ENCODE measurements around the gene CADM3.

The CADM3 gene

DNA sequence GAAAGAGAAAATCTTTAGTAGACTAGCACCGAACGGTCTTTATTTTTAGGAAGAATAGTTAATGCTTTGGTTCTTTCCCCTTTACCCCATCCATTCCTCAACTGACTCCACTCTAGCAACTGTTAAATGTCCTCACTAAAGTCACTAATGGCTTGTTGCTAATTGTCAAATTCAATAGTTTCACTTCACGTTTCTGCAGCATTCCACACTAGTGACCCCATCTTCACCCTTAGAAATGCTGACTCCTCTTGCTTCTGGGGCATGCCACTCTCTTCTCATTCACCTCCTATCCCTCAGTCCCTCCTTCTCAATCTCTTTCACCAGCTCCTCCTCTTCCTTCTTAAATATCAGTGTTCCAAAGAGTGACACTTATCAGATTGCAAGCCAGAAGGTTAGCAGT is 19.4 kb upstream of the CADM3 start:
- H3K4me1 ChIP-seq (ENCODE audit: control insufficient read depth, insufficient read depth, low read length): no peaks in the 10 kb centered on the region
- no peak overlapping the region for H3K9ac ChIP-seq (ENCODE audit: low read depth, low read length)
- no peaks in the 10 kb centered on the region for H3K36me3 ChIP-seq (ENCODE audit: control insufficient read depth, insufficient read depth, low read length)
- H3K27ac ChIP-seq (ENCODE audit: low read depth, low read length): no peak overlapping the region
- no peaks in the 10 kb centered on the region for H3K27me3 ChIP-seq (ENCODE audit: control insufficient read depth, insufficient read depth, low read length)
- H3K4me3 ChIP-seq (ENCODE audit: low read depth, low read length): no peak overlapping the region
- H3K9me3 ChIP-seq (ENCODE audit: control insufficient read depth, insufficient read depth, low read length): no peaks in the 10 kb centered on the region

DNA sequence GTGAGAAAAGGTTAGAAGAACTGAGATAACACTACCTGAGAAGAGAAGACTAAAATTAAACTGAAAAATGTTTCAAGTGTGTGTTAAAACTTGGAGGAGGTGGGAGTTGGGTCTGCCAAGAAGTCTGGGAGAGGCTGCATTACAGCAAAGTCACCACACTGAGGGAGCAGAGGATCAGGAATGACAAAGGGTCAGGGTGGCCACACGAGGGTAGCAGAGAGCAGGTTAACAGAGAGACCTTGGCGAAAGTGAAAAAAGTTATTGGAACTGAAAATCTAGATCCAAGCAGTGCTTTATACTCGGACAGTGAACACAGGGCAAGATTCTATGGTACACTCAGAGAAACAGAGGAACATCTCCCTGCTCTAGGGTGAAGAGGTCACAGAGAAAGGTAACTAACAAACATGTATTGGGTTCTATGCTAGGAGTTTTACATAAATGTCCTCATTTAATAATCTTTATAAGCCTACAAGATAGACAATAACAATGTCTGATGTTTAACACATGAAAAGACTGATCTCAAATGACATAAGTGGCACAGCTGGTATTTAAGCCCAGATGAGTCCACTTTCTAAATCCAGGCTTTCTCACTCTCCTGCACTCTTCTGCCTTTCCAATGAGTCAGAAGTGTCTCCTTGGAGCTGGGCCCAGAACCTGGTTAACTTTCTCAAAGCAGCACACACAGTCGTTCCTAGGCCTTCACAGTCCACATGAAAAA is 10.3 kb upstream of the CADM3 start:
- Histone ChIP-seq H3K27me3 (ENCODE audit: control insufficient read depth, insufficient read depth, low read length) (no peaks in the 10 kb centered on the region), H3K9me3 (ENCODE audit: control insufficient read depth, insufficient read depth, low read length) (no peaks in the 10 kb centered on the region), H3K9ac (ENCODE audit: low read depth, low read length) (no peak overlapping the region), H3K4me3 (ENCODE audit: low read depth, low read length) (no peak overlapping the region), H3K4me1 (ENCODE audit: control insufficient read depth, insufficient read depth, low read length) (peaks cover 6% of the 10 kb centered on the region), H3K27ac (ENCODE audit: low read depth, low read length) (no peak overlapping the region), H3K36me3 (ENCODE audit: control insufficient read depth, insufficient read depth, low read length) (no peaks in the 10 kb centered on the region)

- Histone ChIP-seq H3K36me3 (ENCODE audit: control insufficient read depth, insufficient read depth, low read length) (no peaks in the 10 kb centered on the region), H3K27ac (ENCODE audit: low read depth, low read length) (no peak overlapping the region), H3K4me1 (ENCODE audit: control insufficient read depth, insufficient read depth, low read length) (peaks cover 6% of the 10 kb centered on the region), H3K9me3 (ENCODE audit: control insufficient read depth, insufficient read depth, low read length) (no peaks in the 10 kb centered on the region), H3K27me3 (ENCODE audit: control insufficient read depth, insufficient read depth, low read length) (no peaks in the 10 kb centered on the region), H3K9ac (ENCODE audit: low read depth, low read length) (no peak overlapping the region), H3K4me3 (ENCODE audit: low read depth, low read length) (no peak overlapping the region)
Measured at GRCh38 chr1:159161719-159162026, 9.7 kb upstream of the CADM3 start.

GRCh38 chr1:159162516-159163265 is 8.7 kb upstream of the CADM3 start:
- H3K9ac ChIP-seq (ENCODE audit: low read depth, low read length): no peak overlapping the region
- H3K4me1 ChIP-seq (ENCODE audit: control insufficient read depth, insufficient read depth, low read length): peaks cover 6% of the 10 kb centered on the region
- H3K9me3 ChIP-seq (ENCODE audit: control insufficient read depth, insufficient read depth, low read length): no peaks in the 10 kb centered on the region
- H3K4me3 ChIP-seq (ENCODE audit: low read depth, low read length): no peak overlapping the region
- no peaks in the 10 kb centered on the region for H3K36me3 ChIP-seq (ENCODE audit: control insufficient read depth, insufficient read depth, low read length)
- no peaks in the 10 kb centered on the region for H3K27me3 ChIP-seq (ENCODE audit: control insufficient read depth, insufficient read depth, low read length)
- H3K27ac ChIP-seq (ENCODE audit: low read depth, low read length): no peak overlapping the region

DNA sequence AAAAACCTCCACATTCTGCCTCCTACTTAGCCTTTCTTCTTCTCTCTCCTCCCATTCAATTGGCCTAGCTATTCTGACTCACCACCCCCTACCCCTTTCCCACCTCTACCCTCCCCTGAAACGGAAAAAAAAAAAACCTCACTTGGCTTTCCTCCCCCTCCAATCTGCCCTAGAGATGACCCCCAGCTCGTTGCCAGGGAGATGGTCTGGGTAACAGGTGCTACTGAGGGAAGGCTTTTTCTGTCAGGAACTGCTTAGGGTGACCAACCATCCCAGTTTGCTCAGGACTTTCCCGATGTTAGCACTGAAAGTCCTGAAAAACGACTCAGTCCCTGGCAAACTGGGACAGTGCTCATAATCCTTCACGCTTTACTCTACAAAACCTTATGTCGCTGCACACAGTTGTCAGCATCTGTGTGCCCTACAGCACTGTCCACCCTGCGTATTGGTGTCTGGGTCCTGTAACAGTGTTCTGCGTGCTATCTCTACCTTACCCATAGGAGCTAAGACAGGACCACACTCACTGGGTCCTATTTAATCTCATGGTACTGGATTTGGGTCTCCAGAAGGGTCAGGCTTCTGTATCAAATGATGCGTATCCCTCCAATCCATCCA is 7.7 kb upstream of the CADM3 start:
- Histone ChIP-seq H3K27me3 (ENCODE audit: control insufficient read depth, insufficient read depth, low read length) (no peaks in the 10 kb centered on the region), H3K36me3 (ENCODE audit: control insufficient read depth, insufficient read depth, low read length) (no peaks in the 10 kb centered on the region), H3K4me3 (ENCODE audit: low read depth, low read length) (no peak overlapping the region), H3K4me1 (ENCODE audit: control insufficient read depth, insufficient read depth, low read length) (peaks cover 6% of the 10 kb centered on the region), H3K9ac (ENCODE audit: low read depth, low read length) (no peak overlapping the region), H3K27ac (ENCODE audit: low read depth, low read length) (no peak overlapping the region), H3K9me3 (ENCODE audit: control insufficient read depth, insufficient read depth, low read length) (no peaks in the 10 kb centered on the region)

DNA sequence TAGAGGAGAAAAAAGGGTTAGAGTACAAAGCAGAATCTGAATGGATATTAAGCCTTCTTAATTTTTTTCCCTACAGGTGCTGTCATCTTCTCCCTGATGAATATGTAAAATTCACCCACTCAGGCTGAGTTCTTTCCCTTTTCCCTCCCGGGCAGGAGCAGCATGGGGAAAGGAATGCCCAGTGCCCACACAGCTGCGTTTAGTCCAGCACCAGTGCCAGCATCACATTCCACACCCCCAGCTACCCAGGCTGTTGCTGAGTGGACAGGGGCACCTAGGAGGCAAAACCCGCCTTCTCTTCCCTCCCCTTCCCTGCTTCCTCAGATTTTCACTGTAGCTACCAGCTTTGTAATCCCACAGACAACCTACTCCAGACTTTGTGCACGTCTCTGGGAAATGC is 3.4 kb upstream of the CADM3 start:
- H3K9me3 ChIP-seq (ENCODE audit: control insufficient read depth, insufficient read depth, low read length): no peaks in the 10 kb centered on the region
- no peaks in the 10 kb centered on the region for H3K36me3 ChIP-seq (ENCODE audit: control insufficient read depth, insufficient read depth, low read length)
- H3K27ac ChIP-seq (ENCODE audit: low read depth, low read length): no peak overlapping the region
- peaks cover 10% of the 10 kb centered on the region for H3K4me1 ChIP-seq (ENCODE audit: control insufficient read depth, insufficient read depth, low read length)
- H3K27me3 ChIP-seq (ENCODE audit: control insufficient read depth, insufficient read depth, low read length): peaks cover 15% of the 10 kb centered on the region
- H3K4me3 ChIP-seq (ENCODE audit: low read depth, low read length): no peak overlapping the region
- no peak overlapping the region for H3K9ac ChIP-seq (ENCODE audit: low read depth, low read length)

DNA sequence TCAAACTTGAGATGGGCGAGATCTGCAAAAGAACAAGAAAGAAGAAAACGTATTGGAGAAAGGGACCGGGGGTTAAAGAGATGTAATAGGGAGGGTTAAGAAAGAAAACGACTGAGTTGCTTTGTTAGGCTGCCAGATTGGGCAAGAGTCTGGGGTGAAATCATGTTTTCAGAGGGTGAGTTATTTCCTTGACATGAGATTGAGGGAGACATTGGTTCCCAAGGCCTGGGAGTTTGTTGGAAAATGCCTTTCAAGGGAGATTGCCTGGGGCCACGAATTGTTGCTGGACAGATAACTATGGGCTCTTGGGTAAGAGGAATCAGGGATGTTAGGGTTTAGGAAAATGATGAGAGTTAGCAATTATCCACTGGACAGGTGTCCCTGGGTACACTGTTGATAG is 776 bp upstream of the CADM3 start:
- Histone ChIP-seq H3K27me3 (ENCODE audit: control insufficient read depth, insufficient read depth, low read length) (peaks cover 18% of the 10 kb centered on the region), H3K27ac (ENCODE audit: low read depth, low read length) (no peak overlapping the region), H3K4me3 (ENCODE audit: low read depth, low read length) (peak overlapping the region; percentile 79; the same call in 1 of the 2 replicates), H3K4me1 (ENCODE audit: control insufficient read depth, insufficient read depth, low read length) (peaks cover 11% of the 10 kb centered on the region), H3K36me3 (ENCODE audit: control insufficient read depth, insufficient read depth, low read length) (no peaks in the 10 kb centered on the region), H3K9me3 (ENCODE audit: control insufficient read depth, insufficient read depth, low read length) (no peaks in the 10 kb centered on the region), H3K9ac (ENCODE audit: low read depth, low read length) (no peak overlapping the region)

DNA sequence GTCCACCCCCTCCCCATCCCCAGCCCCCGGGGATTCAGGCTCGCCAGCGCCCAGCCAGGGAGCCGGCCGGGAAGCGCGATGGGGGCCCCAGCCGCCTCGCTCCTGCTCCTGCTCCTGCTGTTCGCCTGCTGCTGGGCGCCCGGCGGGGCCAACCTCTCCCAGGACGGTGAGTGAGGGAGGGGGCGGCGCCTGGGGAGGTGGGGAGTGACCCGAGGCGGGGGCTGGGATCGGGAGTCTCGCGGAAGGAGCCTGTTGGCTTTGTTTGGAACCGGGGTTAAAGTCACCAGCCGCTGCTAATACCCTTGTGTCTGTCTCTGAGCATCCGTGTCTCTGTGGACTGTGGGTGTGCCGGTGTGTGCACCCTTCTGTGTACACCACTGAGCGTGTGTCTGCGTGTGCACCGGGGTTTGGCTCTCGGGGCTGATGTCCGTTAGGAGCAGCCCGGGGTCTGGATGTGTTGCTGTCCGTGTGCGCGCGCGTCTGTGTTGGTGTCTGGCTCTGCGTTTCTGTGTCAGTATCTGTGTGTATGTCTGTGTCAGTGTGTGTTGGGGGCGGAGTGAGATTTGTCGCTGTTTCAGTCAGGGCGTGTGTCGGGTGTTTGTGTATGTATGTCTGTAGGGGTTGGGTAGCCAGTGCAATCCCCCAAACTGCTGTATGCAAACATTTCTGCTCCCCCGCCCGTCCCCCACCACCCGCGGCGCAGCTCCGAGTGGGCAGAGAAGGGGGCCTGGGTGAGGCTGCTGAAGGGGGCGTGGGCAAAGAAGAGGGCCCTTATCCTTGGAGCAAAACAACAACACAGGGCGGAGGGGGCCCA is 480 bp downstream of the CADM3 start:
- H3K4me3 ChIP-seq (ENCODE audit: low read depth, low read length): peak overlapping the region; percentile 79
- H3K9ac ChIP-seq (ENCODE audit: low read depth, low read length): no peak overlapping the region
- peaks cover 18% of the 10 kb centered on the region for H3K27me3 ChIP-seq (ENCODE audit: control insufficient read depth, insufficient read depth, low read length)
- H3K36me3 ChIP-seq (ENCODE audit: control insufficient read depth, insufficient read depth, low read length): no peaks in the 10 kb centered on the region
- H3K9me3 ChIP-seq (ENCODE audit: control insufficient read depth, insufficient read depth, low read length): no peaks in the 10 kb centered on the region
- peak overlapping the region; percentile 20 for H3K27ac ChIP-seq (ENCODE audit: low read depth, low read length)
- H3K4me1 ChIP-seq (ENCODE audit: control insufficient read depth, insufficient read depth, low read length): peaks cover 11% of the 10 kb centered on the region

GRCh38 chr1:159172614-159173291 is 1.3 kb downstream of the CADM3 start:
- Histone ChIP-seq H3K9ac (ENCODE audit: low read depth, low read length) (no peak overlapping the region), H3K27ac (ENCODE audit: low read depth, low read length) (no peak overlapping the region), H3K27me3 (ENCODE audit: control insufficient read depth, insufficient read depth, low read length) (peaks cover 18% of the 10 kb centered on the region), H3K9me3 (ENCODE audit: control insufficient read depth, insufficient read depth, low read length) (no peaks in the 10 kb centered on the region), H3K4me1 (ENCODE audit: control insufficient read depth, insufficient read depth, low read length) (peaks cover 11% of the 10 kb centered on the region), H3K36me3 (ENCODE audit: control insufficient read depth, insufficient read depth, low read length) (no peaks in the 10 kb centered on the region), H3K4me3 (ENCODE audit: low read depth, low read length) (peak overlapping the region; percentile 79)

DNA sequence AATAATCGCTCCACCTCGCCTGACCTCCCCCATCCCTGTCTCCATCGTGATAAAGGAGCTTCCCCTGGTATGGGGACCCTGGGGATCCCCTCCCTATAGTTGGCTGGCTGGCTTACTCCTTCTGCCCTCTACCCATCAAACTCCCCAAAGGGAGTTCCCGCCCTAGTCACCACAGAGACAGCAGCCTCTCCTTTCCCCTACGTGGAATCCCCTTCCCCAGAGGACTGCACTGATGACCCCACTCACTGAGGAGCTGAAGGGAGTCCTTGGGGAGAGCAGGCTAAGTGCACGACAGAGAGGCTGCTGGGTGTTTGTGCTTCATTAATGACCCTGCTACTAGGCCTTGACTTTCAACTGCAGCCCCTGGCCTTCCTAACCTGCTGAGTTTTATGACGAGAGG is 1.9 kb downstream of the CADM3 start:
- Histone ChIP-seq H3K9me3 (ENCODE audit: control insufficient read depth, insufficient read depth, low read length) (no peaks in the 10 kb centered on the region), H3K36me3 (ENCODE audit: control insufficient read depth, insufficient read depth, low read length) (no peaks in the 10 kb centered on the region), H3K9ac (ENCODE audit: low read depth, low read length) (no peak overlapping the region), H3K4me3 (ENCODE audit: low read depth, low read length) (peak overlapping the region; percentile 79), H3K4me1 (ENCODE audit: control insufficient read depth, insufficient read depth, low read length) (peaks cover 11% of the 10 kb centered on the region), H3K27me3 (ENCODE audit: control insufficient read depth, insufficient read depth, low read length) (peaks cover 18% of the 10 kb centered on the region), H3K27ac (ENCODE audit: low read depth, low read length) (no peak overlapping the region)

Data from HUES48 (cell line).